GM12872 (cell line): ENCODE data around the gene TMEM91.

Experiments
- TF ChIP-seq, protein P1 (sequence below): IDR thresholded peaks from 3 replicates; pipeline ENCODE4 v1.5.1; 2011; ENCODE audit warnings: low read depth, mild to moderate bottlenecking, low read length, moderate library complexity; ENCODE audit not compliant: insufficient read depth

TMEM91 gene

DNA sequence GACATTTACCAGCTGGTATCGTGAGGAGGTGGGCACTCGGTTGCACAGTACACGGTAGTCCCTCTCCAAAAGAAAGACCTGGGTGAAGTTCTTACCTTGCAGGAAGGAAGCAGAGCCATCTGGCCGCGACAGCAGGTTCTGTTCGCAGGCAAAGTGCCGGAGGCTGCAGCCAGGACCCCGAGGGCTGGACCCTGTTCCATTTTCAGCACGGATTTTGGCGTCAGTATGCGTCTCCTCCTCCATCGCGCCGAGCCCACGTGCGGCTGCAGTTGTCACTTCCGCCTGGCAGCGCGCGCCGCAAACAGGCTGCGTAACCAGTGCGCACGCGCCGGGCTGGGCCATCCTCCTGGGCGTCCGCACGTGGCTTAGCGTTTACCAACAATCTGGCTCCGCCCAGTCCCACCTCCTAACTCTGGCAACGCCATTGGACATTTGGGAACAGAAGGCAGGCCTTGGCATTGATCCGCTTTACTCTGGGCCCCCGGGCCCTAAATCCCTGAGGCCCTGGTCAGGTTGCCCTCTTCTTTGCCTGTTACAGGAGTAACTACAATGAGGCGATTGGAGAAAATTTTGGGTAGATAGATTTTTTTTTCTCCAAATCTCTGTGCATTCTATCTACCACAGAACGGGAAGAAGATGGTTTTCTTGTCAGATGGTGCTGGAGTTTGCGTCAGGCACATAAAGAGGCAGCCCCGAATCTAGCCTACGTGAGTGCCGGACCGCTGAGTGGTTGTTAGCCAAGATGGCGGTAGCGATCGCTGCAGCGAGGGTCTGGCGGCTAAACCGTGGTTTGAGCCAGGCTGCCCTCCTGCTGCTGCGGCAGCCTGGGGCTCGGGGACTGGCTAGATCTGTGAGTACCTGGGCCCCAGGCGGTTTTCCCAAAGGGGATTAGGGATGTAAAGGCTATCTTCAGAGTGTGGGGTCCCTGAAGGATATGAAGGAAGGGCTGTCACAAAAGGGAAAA lies 21.0 kb downstream of the TMEM91 start, which contains the start of the genes BCKDHA and EXOSC5:
Gene BCKDHA (plus strand): TSS at position 733 of the 964 bp plus-strand sequence. CDS start 10 bp downstream, at position 743.
Gene EXOSC5 (minus strand): TSS at position 274 of the 964 bp plus-strand sequence. CDS start 31 bp downstream, at position 243.
- TF ChIP-seq, protein P1, sequence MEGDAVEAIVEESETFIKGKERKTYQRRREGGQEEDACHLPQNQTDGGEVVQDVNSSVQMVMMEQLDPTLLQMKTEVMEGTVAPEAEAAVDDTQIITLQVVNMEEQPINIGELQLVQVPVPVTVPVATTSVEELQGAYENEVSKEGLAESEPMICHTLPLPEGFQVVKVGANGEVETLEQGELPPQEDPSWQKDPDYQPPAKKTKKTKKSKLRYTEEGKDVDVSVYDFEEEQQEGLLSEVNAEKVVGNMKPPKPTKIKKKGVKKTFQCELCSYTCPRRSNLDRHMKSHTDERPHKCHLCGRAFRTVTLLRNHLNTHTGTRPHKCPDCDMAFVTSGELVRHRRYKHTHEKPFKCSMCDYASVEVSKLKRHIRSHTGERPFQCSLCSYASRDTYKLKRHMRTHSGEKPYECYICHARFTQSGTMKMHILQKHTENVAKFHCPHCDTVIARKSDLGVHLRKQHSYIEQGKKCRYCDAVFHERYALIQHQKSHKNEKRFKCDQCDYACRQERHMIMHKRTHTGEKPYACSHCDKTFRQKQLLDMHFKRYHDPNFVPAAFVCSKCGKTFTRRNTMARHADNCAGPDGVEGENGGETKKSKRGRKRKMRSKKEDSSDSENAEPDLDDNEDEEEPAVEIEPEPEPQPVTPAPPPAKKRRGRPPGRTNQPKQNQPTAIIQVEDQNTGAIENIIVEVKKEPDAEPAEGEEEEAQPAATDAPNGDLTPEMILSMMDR = no peak

DNA sequence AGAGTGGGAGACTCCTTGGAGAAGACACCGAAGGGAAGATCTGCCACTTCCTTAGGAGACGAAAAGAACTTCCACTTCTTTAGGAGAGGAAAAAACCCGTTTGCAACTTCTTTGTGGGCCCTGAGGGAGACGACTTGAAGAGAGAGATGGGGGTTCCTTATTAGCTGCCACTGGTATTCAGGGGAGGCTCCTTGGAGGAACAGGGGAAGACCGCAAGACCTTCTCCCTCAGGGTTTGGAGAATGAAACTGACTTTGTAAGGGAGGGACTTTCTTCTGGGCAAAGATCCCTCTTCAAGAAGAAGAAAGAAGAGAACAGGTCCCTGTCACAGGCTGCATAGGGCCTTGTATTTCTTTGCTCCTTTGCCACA lies 21.7 kb downstream of the TMEM91 start:
- TF ChIP-seq, protein P1 = no peak

DNA sequence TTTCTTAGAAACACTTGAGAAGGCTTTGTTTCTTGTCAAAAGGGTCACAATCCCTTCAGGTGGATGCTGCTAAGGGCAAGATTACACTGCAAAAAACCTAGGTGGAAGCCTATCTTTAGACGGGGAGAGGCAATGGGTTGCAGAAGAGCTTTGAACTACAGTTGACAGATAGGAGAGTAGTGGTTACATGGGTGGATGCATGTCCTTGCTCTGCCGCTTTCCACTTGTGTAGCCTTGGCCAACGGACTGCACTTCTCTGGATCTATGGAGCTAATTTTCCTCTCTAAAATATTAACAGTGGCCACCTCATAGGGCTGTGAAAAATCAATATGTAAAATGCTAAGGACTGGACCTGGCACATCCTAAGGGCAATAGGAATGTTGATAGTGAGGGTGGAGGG lies 22.3 kb downstream of the TMEM91 start:
- TF ChIP-seq, protein P1 = no peak

DNA sequence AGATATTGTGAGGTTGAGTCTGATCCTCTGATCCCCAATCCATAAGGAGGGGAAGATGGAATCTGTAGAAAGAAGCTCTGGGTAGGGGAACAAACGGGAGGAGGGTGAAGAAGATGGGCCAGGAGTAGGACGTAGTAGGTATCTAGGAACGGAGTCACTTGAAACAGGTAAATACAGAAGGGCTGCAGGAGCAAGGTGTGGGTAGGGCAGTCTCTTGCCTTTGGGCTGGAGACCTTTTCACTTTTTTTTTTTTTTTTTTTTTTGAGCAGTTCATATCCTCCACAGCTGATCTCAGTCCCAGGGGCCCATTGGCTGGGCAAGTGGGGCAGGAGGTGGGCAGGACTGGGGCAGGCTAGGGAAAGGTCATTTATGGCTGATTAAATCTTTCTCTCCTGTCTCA lies 22.8 kb downstream of the TMEM91 start:
- TF ChIP-seq, protein P1 = no peak

DNA sequence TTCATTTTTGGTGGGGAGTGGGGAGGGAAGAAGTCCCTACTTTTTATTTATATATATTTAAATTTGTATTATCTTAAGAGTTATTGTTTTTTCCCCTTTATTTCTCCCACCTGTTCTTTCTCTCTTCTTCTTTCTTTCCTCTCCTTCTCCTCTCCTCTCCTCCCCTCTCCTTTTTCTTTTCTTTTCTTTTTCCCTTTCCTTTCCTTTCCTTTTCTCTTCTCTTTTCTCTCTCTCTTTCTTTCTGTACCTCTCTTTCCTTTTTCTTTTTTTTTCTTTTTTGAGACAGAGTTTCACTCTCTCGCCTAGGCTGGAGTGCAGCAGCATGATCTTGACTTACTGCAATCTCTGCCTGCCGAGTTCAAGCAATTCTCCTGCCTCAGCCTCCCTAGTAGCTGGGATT lies 23.2 kb downstream of the TMEM91 start:
- TF ChIP-seq, protein P1 = no peak

DNA sequence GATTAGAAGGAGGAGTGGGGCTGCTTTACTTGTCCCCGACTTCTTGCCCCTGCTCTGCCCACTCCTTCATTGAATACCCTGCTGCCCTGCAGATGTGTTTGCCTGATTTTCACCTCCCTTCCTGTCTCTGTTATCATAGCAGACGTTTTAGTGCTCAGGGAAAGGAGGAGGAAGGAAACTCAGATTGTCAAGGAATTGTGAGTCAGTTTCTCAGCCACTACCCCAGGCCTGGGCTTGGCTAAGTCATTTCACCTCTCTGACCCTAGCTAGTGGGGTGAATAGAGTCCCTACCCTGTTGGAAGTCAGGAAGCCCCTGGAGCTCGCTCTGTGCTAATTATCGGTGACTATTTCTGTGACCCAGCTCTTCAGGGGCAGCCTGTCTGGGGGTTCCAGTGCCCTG lies 25.1 kb downstream of the TMEM91 start:
- TF ChIP-seq, protein P1 = no peak

DNA sequence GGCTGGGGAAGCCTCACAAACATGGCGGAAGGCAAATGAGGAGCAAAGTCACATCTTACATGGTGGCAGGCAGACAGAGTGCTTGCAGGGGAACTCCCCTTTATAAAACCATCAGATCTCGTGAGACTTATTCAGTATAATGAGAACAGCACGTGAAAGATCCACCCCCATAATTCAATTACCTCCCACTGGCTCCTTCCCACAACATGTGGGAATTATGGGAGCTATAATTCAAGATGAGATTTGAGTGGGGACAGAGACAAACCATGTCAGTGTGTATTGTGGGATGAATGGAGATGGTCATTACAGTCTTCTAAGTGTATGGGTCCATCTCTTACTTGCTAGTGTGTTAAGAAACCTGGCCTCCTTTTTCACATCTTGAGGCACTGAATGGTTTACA lies 25.7 kb downstream of the TMEM91 start:
- TF ChIP-seq, protein P1 = no peak
